ENCODE measurements around the gene CDK12.

GRCh38 chr17:39525801-39526506 is 64.7 kb downstream of the CDK12 start:
- TF ChIP-seq CTCF (IDR thresholded peaks at IDR 0.05; ENCODE audit: low read depth, low read length, poor library complexity, severe bottlenecking) (no peak), EZH2phosphoT487 (IDR thresholded peaks at IDR 0.05; ENCODE audit: borderline replicate concordance, low read length) (no peak)
